AG09309 (cell line): ENCODE results near the gene B3GALNT1.

ENCODE experiments used
- DNase-seq: peaks from one replicate; pipeline ENCODE4 v3.0.0-alpha.2; 2010; ENCODE audit warnings: low read depth
- H3K4me3 ChIP-seq: 2 replicates; pipeline ENCODE4 v1.5.1; 2011; ENCODE audit warnings: mild to moderate bottlenecking, low read depth, low read length, moderate library complexity; ENCODE audit not compliant: control insufficient read depth
- TF ChIP-seq, protein P1 (sequence below): IDR thresholded peaks from 2 replicates; pipeline ENCODE4 v1.5.1; 2011; ENCODE audit warnings: mild to moderate bottlenecking, low read depth, low read length, inconsistent platforms; ENCODE audit not compliant: insufficient read depth, control insufficient read depth; ENCODE audit errors: missing control alignments

B3GALNT1 gene

DNA sequence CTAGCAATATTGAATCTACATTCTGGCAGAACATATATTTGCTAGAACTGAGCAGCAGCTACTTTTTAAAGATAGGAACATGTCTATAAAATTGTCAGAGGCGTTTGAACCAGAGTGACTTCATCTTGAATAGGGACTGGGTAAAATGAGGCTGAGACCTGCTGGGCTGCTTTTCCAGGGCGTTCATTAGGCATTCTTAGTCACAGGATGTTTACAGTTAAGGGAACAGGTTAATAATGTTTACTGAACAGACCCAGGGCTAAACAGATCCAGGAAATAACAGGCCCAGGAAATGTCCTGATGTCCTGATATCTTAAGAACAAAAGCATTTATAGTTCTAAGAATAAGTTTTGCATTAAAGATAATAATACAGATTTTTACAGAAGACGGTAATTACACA lies 34.5 kb upstream of the B3GALNT1 start:
- no peak for DNase-seq
- TF ChIP-seq, protein P1, sequence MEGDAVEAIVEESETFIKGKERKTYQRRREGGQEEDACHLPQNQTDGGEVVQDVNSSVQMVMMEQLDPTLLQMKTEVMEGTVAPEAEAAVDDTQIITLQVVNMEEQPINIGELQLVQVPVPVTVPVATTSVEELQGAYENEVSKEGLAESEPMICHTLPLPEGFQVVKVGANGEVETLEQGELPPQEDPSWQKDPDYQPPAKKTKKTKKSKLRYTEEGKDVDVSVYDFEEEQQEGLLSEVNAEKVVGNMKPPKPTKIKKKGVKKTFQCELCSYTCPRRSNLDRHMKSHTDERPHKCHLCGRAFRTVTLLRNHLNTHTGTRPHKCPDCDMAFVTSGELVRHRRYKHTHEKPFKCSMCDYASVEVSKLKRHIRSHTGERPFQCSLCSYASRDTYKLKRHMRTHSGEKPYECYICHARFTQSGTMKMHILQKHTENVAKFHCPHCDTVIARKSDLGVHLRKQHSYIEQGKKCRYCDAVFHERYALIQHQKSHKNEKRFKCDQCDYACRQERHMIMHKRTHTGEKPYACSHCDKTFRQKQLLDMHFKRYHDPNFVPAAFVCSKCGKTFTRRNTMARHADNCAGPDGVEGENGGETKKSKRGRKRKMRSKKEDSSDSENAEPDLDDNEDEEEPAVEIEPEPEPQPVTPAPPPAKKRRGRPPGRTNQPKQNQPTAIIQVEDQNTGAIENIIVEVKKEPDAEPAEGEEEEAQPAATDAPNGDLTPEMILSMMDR, result no peak
- H3K4me3 ChIP-seq, result no peak overlapping the region

DNA sequence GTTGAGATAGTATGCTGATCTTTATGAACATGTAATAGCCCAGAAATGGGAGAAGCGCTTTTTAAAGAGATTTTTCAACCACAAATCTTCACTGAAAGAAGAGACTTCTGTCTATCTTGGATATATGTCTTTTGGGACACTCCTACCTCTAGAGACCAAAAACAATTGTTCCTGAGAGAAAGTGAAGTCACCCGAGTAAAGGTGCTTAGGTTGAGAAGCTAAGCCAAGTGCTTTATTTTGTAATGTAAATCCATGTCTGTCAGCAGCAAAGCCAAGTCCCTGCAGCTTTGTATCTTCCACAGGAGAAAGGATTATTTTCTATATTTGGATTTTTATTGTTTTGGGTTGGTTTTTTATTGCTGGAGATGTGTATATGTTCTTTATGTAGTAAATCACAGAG lies 32.1 kb upstream of the B3GALNT1 start:
- DNase-seq, result no peak
- TF ChIP-seq, protein P1, result no peak
- H3K4me3 ChIP-seq, result no peak overlapping the region

DNA sequence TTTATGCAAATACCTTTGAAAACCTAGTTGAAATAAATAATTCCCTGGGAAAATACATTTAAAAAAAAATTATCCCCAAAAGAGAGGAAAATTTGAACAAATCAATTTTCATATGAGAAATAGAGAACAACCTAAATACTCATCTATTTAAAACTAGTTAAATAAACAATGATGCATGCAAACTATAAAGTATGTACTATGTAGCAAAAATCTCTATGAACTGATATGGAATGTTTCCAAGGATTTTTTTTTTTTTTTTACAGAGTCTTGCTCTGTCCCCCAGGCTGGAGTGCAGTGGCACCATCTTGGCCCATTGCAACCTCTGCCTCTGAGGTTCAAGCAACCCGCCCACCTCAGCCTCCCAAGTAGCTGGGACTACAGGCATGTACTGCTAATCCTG lies 27.2 kb upstream of the B3GALNT1 start:
- TF ChIP-seq, protein P1, result no peak
- no peak for DNase-seq
- no peak overlapping the region for H3K4me3 ChIP-seq

DNA sequence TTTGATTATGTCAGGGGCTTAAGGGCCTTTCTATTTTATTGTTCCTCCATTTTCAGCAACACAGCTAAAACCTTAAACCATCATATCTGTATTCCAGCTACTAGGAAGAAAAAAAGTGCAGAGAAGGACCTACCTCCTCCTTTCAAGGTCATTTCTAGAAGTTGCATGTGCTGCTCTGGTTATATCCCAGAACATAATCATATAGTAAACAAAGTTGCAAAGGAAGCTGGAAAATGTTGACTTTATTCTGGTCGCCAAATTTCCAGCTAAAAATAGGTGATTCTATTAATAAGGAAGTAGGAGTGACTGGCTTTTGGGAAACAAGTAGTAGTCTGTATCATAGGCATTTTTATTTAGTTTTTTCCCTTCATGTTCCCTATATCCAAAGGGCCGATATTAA lies 21.3 kb upstream of the B3GALNT1 start:
- TF ChIP-seq, protein P1, result no peak
- no peak overlapping the region for H3K4me3 ChIP-seq
- no peak for DNase-seq

DNA sequence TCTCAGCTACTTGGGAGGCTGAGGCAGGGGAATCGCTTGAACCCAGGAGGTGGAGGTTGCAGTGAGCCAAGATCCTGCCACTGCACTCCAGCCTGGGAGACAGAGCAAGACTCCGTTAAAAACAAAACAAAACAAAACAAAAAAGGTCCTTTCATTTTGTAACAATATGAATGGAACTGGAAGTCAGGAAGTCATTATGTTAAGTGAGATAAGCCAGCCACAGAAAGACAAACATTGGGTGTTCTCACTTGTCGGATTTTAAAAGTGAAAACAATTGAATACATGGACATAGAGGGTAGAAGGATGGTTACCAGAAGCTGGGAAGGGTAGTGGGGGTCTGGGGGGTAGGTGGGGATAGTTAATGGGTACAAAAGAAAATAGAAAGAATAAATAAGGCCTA lies 12.5 kb upstream of the B3GALNT1 start:
- DNase-seq, result no peak
- H3K4me3 ChIP-seq, result no peak overlapping the region
- TF ChIP-seq, protein P1, result no peak

DNA sequence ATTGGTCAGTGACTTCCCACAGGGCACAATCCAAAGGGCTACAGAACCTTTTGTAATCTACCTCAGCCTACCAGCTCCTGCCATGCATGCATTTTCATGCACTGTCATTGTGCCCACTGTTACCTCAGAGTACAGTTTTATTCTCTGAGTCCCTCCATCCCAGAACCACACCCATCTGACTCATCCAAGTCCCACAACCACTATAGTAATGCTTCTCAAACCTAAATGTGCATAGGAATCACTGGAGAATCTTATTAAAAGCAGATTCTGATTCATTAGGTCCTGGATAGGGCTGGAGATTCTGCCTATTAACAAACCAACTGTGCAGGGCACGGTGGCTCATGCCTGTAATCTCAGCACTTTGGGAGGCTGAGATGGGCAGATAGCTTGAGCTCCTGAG lies 3.7 kb upstream of the B3GALNT1 start:
- TF ChIP-seq, protein P1, result no peak
- DNase-seq, result no peak
- H3K4me3 ChIP-seq, result no peak overlapping the region

DNA sequence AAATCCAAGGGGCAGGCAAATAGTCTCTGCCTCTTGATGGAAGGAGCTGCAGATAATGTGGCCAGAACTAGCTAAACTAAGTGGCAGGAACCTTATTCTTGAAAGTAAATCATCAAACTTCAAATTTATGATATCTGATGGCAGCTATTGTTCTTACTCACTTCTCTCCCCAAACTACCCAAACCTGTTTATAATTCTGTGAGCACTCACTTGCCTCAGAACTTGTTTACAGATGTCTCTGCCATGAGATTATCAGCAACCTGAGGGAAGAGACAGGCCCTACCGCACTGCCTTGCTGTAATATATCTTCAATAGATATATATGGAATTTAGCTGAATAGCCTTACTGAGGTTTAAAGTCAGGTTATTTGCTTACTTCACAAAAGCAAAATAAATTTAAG lies 2.2 kb upstream of the B3GALNT1 start:
- TF ChIP-seq, protein P1, result no peak

More for the DNA sequence above, 2.2 kb upstream of the B3GALNT1 start:
- DNase-seq, result no peak
- H3K4me3 ChIP-seq, result no peak overlapping the region
